Measurements from ENCODE around the gene PRKCB. TPM values are rescaled to one million over a fixed set of nuclear protein-coding genes. Genes with fewer than 3 reads are reported as not detected.

Gene PRKCB
- total and polyA plus RNA-seq, 4 experiments from 2014 or later: 46.5 to 106 (median 98.2) TPM

DNA sequence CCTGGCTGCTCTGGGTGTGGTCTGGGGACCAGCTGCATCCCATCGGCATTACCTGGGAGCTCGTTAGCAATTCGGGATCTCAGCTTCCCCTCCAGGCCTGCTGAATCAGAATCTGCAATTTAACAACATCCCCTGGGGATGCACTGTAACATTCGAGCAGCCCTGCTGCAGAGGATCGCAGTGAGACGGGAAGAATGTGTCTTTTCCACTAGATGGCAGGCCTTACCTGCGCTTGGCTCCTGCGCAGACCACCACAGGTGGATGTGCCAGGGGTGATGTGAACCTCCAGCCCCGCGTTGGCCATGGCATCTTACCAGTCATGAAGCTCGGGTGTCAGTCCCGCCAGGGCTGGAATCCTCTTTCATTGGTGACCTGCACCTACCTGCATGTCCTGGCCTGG is 209.9 kb downstream of the PRKCB start:
- POLR2A ChIA-PET (ENCODE audit: partially characterized antibody): no interaction called here
- Histone ChIP-seq H3K4me3 (ENCODE audit: low read length in 2 of 2) (no peak overlapping the region), H3K27me3 (ENCODE audit: insufficient read depth, low read length) (no peaks in the 10 kb centered on the region), H3K4me1 (ENCODE audit: insufficient read depth, low read length) (peaks cover 8% of the 10 kb centered on the region), H3K36me3 (ENCODE audit: insufficient read depth, low read length) (peaks cover 7% of the 10 kb centered on the region), H3K9me3 (ENCODE audit: control insufficient read depth in 1 of 2, low read length in 2 of 2) (no peaks in the 10 kb centered on the region), H3K27ac (ENCODE audit: low read depth, low read length) (no peak overlapping the region)
- H3K36me3 Mint-ChIP-seq: peaks cover 22 to 39% of the 10 kb centered on the region in 2 donors
- no peaks in the 10 kb centered on the region for H3K9me3 Mint-ChIP-seq
- H3K27me3 Mint-ChIP-seq: no peaks in the 10 kb centered on the region
- DNase-seq: no peak
- H3K4me3 Mint-ChIP-seq: no peak overlapping the region
- CTCF ChIA-PET (ENCODE audit: partially characterized antibody): interaction anchor here (6.0 kb wide), 1 partner anchor 208 kb away, joined by 58 read pairs; the partner anchor contains the start of gene CACNG3
- no peak overlapping the region for H3K27ac Mint-ChIP-seq
- intact Hi-C loops (cut with micrococcal nuclease): no loop called here
- H3K4me1 Mint-ChIP-seq: peaks cover 11 to 45% (median 26%) of the 10 kb centered on the region in 4 donors

- no peak overlapping the region for H3K4me3 ChIP-seq (ENCODE audit: low read length in 2 of 2)
- H3K27ac ChIP-seq (ENCODE audit: low read depth, low read length): no peak overlapping the region
- H3K36me3 Mint-ChIP-seq: peaks cover 29 to 44% of the 10 kb centered on the region in 2 donors
- intact Hi-C loops (cut with micrococcal nuclease): no loop called here
- DNase-seq: no peak
- CTCF ChIA-PET (ENCODE audit: partially characterized antibody): interaction anchor here (6.0 kb wide), 1 partner anchor 207 kb away, joined by 58 read pairs; the partner anchor contains the start of gene CACNG3
- peak overlapping the region in 2 of 7 donors; percentile 15 to 69 for H3K27ac Mint-ChIP-seq
- H3K4me1 Mint-ChIP-seq: peaks cover 12 to 49% (median 32%) of the 10 kb centered on the region in 4 donors
- peak overlapping the region in 1 of 8 donors; percentile 18 for H3K4me3 Mint-ChIP-seq
- H3K4me1 ChIP-seq (ENCODE audit: insufficient read depth, low read length): peaks cover 8% of the 10 kb centered on the region
- H3K9me3 ChIP-seq (ENCODE audit: control insufficient read depth in 1 of 2, low read length in 2 of 2): no peaks in the 10 kb centered on the region
- no peaks in the 10 kb centered on the region for H3K27me3 Mint-ChIP-seq
- peaks cover 7% of the 10 kb centered on the region for H3K36me3 ChIP-seq (ENCODE audit: insufficient read depth, low read length)
- H3K9me3 Mint-ChIP-seq: no peaks in the 10 kb centered on the region
- POLR2A ChIA-PET (ENCODE audit: partially characterized antibody): no interaction called here
- H3K27me3 ChIP-seq (ENCODE audit: insufficient read depth, low read length): no peaks in the 10 kb centered on the region
Observed at GRCh38 chr16:24046442-24046841, 210.7 kb downstream of the PRKCB start.

DNA sequence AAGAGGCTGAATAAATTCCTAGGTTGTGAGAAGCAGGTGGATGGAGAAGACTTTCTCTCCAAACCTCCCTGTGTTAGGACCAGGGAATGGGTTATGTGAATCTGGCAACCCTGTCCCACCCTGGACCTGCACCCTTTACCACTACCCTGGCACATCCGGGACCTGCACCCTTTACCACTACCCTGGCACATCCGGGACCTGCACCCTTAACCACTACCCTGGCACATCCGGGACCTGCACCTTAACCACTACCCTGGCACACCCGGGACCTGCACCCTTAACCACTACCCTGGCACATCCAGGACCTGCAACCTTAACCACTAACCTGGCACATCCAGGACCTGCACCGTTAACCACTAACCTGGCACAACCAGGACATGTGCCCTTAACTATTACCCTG is 213.3 kb downstream of the PRKCB start:
- ChIA-PET POLR2A (ENCODE audit: partially characterized antibody) (no interaction called here), CTCF (ENCODE audit: partially characterized antibody) (no interaction called here)
- Histone ChIP-seq H3K9me3 (ENCODE audit: control insufficient read depth in 1 of 2, low read length in 2 of 2) (no peaks in the 10 kb centered on the region), H3K4me3 (ENCODE audit: low read length in 2 of 2) (no peak overlapping the region), H3K36me3 (ENCODE audit: insufficient read depth, low read length) (peaks cover 10% of the 10 kb centered on the region), H3K27ac (ENCODE audit: low read depth, low read length) (no peak overlapping the region), H3K27me3 (ENCODE audit: insufficient read depth, low read length) (no peaks in the 10 kb centered on the region), H3K4me1 (ENCODE audit: insufficient read depth, low read length) (peaks cover 8% of the 10 kb centered on the region)
- intact Hi-C loops (cut with micrococcal nuclease): no loop called here
- peaks cover 7 to 49% (median 26%) of the 10 kb centered on the region in 4 donors for H3K4me1 Mint-ChIP-seq
- H3K4me3 Mint-ChIP-seq: peak overlapping the region in 3 of 8 donors; percentile 26 to 55 (median 37)
- peaks cover 38 to 43% of the 10 kb centered on the region in 2 donors for H3K36me3 Mint-ChIP-seq
- no peaks in the 10 kb centered on the region for H3K27me3 Mint-ChIP-seq
- no peaks in the 10 kb centered on the region for H3K9me3 Mint-ChIP-seq
- peak in 1 of 5 donors; percentile 28 for DNase-seq
- H3K27ac Mint-ChIP-seq: peak overlapping the region in 6 of 7 donors; percentile 4 to 77 (median 60)

- Mint-ChIP-seq H3K27me3 (no peaks in the 10 kb centered on the region), H3K9me3 (peaks cover 0 to 1% (median 0%) of the 10 kb centered on the region in 8 donors), H3K4me3 (no peak overlapping the region), H3K36me3 (peaks cover 40 to 42% of the 10 kb centered on the region in 2 donors), H3K27ac (peak overlapping the region in 2 of 7 donors; percentile 66 to 86), H3K4me1 (peaks cover 7 to 52% (median 26%) of the 10 kb centered on the region in 4 donors)
- intact Hi-C loops (cut with micrococcal nuclease): no loop called here
- peaks cover 8% of the 10 kb centered on the region for H3K4me1 ChIP-seq (ENCODE audit: insufficient read depth, low read length)
- no peaks in the 10 kb centered on the region for H3K9me3 ChIP-seq (ENCODE audit: control insufficient read depth in 1 of 2, low read length in 2 of 2)
- no peak overlapping the region for H3K27ac ChIP-seq (ENCODE audit: low read depth, low read length)
- CTCF ChIA-PET (ENCODE audit: partially characterized antibody): interaction anchor here (0.6 to 0.8 kb wide), 2 partner anchors 17 to 202 kb away, joined by 3 read pairs; no protein-coding TSS in a partner anchor
- H3K36me3 ChIP-seq (ENCODE audit: insufficient read depth, low read length): peaks cover 10% of the 10 kb centered on the region
- H3K4me3 ChIP-seq (ENCODE audit: low read length in 2 of 2): no peak overlapping the region
- POLR2A ChIA-PET (ENCODE audit: partially characterized antibody): no interaction called here
- H3K27me3 ChIP-seq (ENCODE audit: insufficient read depth, low read length): no peaks in the 10 kb centered on the region
- no peak for DNase-seq
Observed at GRCh38 chr16:24051125-24051524, 215.3 kb downstream of the PRKCB start.

- DNase-seq: no peak
- ChIA-PET POLR2A (ENCODE audit: partially characterized antibody) (no interaction called here), CTCF (ENCODE audit: partially characterized antibody) (interaction anchor here (2.5 kb wide), 1 partner anchor 10 kb away, joined by 13 read pairs; no protein-coding TSS in a partner anchor)
- no peak overlapping the region for H3K4me3 ChIP-seq (ENCODE audit: low read length in 2 of 2)
- no peaks in the 10 kb centered on the region for H3K27me3 ChIP-seq (ENCODE audit: insufficient read depth, low read length)
- Mint-ChIP-seq H3K4me3 (no peak overlapping the region), H3K9me3 (peaks cover 0 to 1% (median 0%) of the 10 kb centered on the region in 8 donors), H3K36me3 (peaks cover 42 to 51% of the 10 kb centered on the region in 2 donors), H3K4me1 (peaks cover 7 to 49% (median 26%) of the 10 kb centered on the region in 4 donors), H3K27ac (no peak overlapping the region), H3K27me3 (no peaks in the 10 kb centered on the region)
- peaks cover 8% of the 10 kb centered on the region for H3K4me1 ChIP-seq (ENCODE audit: insufficient read depth, low read length)
- no peaks in the 10 kb centered on the region for H3K9me3 ChIP-seq (ENCODE audit: control insufficient read depth in 1 of 2, low read length in 2 of 2)
- intact Hi-C loops (cut with micrococcal nuclease): no loop called here
- H3K27ac ChIP-seq (ENCODE audit: low read depth, low read length): no peak overlapping the region
- H3K36me3 ChIP-seq (ENCODE audit: insufficient read depth, low read length): peaks cover 10% of the 10 kb centered on the region
Observed at GRCh38 chr16:24052329-24053098, 216.7 kb downstream of the PRKCB start.

- Mint-ChIP-seq H3K27ac (peak overlapping the region in 1 of 7 donors; percentile 72), H3K4me3 (peak overlapping the region in 1 of 8 donors; percentile 3), H3K9me3 (peaks cover 0 to 1% (median 0%) of the 10 kb centered on the region in 8 donors), H3K4me1 (peaks cover 11 to 45% (median 26%) of the 10 kb centered on the region in 4 donors), H3K36me3 (peaks cover 39 to 52% of the 10 kb centered on the region in 2 donors), H3K27me3 (no peaks in the 10 kb centered on the region)
- ChIA-PET POLR2A (ENCODE audit: partially characterized antibody) (interaction anchor here (0.6 kb wide), 1 partner anchor 12 kb away, joined by 3 read pairs; no protein-coding TSS in a partner anchor), CTCF (ENCODE audit: partially characterized antibody) (interaction anchor here (1.4 to 2.5 kb wide), 2 partner anchors 11 to 18 kb away, joined by 4 to 13 read pairs; no protein-coding TSS in a partner anchor)
- Histone ChIP-seq H3K27me3 (ENCODE audit: insufficient read depth, low read length) (no peaks in the 10 kb centered on the region), H3K4me1 (ENCODE audit: insufficient read depth, low read length) (peaks cover 8% of the 10 kb centered on the region), H3K4me3 (ENCODE audit: low read length in 2 of 2) (no peak overlapping the region), H3K9me3 (ENCODE audit: control insufficient read depth in 1 of 2, low read length in 2 of 2) (no peaks in the 10 kb centered on the region), H3K36me3 (ENCODE audit: insufficient read depth, low read length) (peaks cover 10% of the 10 kb centered on the region), H3K27ac (ENCODE audit: low read depth, low read length) (no peak overlapping the region)
- intact Hi-C loops (cut with micrococcal nuclease): no loop called here
- DNase-seq: no peak
Observed at GRCh38 chr16:24053099-24053946, 217.5 kb downstream of the PRKCB start.

Data from CD4-positive, alpha-beta memory T cell (primary cell).